GM18873 (cell line): ENCODE data around the gene ZFYVE16.
A peak's percentile ranks its signal among the peaks of the same experiment; 100 is the strongest.
"Not testable (repeated sequence)": the region's sequence is repeated elsewhere in the genome, so short reads cannot be mapped to it uniquely, and the experiment has no call there.

Experiments
- ATAC-seq: cut with Tn5 transposase; IDR thresholded peaks from one replicate; pipeline ENCODE4 v1.9.1; 2021; ENCODE audit warnings: mild to moderate bottlenecking, moderate library complexity, moderate number of reproducible peaks; ENCODE audit not compliant: unreplicated experiment, low FRiP score

ZFYVE16 gene

GRCh38 chr5:80407735-80408483 lies at the start of gene ZFYVE16:
Gene ZFYVE16, plus strand, starts transcription at chr5:80408064. Its CDS starts 26,084 bp downstream, at chr5:80434148.
- peak; percentile 86 for ATAC-seq

GRCh38 chr5:80360914-80361444 lies 46.9 kb upstream of the ZFYVE16 start:
- ATAC-seq = no peak

GRCh38 chr5:80364892-80365291 lies 43.0 kb upstream of the ZFYVE16 start:
- no peak for ATAC-seq

GRCh38 chr5:80368661-80369480 lies 39.0 kb upstream of the ZFYVE16 start:
- ATAC-seq = no peak

- no peak for ATAC-seq
Observed at GRCh38 chr5:80369521-80369920, 38.3 kb upstream of the ZFYVE16 start.

- no peak for ATAC-seq
Observed at GRCh38 chr5:80370390-80370789, 37.5 kb upstream of the ZFYVE16 start.

GRCh38 chr5:80372780-80373179 lies 35.1 kb upstream of the ZFYVE16 start:
- ATAC-seq = no peak

- ATAC-seq = no peak
Observed at GRCh38 chr5:80374188-80374587, 33.7 kb upstream of the ZFYVE16 start.

- ATAC-seq = no peak
Observed at GRCh38 chr5:80376557-80376956, 31.3 kb upstream of the ZFYVE16 start.

- no peak for ATAC-seq
Observed at GRCh38 chr5:80382488-80382887, 25.4 kb upstream of the ZFYVE16 start.

GRCh38 chr5:80387063-80387768 lies 20.6 kb upstream of the ZFYVE16 start:
- ATAC-seq = no peak

GRCh38 chr5:80389580-80389979 lies 18.3 kb upstream of the ZFYVE16 start:
- no peak for ATAC-seq

GRCh38 chr5:80390413-80390812 lies 17.5 kb upstream of the ZFYVE16 start:
- ATAC-seq = not testable (repeated sequence)

GRCh38 chr5:80391267-80391666 lies 16.6 kb upstream of the ZFYVE16 start:
- not testable (repeated sequence) for ATAC-seq

- peak; percentile 92 for ATAC-seq
Observed at GRCh38 chr5:80399526-80400239, 8.2 kb upstream of the ZFYVE16 start.

GRCh38 chr5:80400368-80400767 lies 7.5 kb upstream of the ZFYVE16 start:
- not testable (repeated sequence) for ATAC-seq

- ATAC-seq = no peak
Observed at GRCh38 chr5:80403782-80404181, 4.1 kb upstream of the ZFYVE16 start.

GRCh38 chr5:80406980-80407734 lies 707 bp upstream of the ZFYVE16 start:
- ATAC-seq = no peak
